GM23338 (cell line): ENCODE results near the gene RCOR1. TPM values are rescaled to one million over a fixed set of nuclear protein-coding genes. Genes with fewer than 3 reads are reported as not detected.

ENCODE experiments used
- ATAC-seq: fragments of 200-7000 bp; cut with Tn5 transposase; 3 replicates; pipeline ENCODE4 v1.9.1; 2020
- DNase-seq: peaks from one replicate; pipeline ENCODE4 v3.0.0-alpha.2; 2015; ENCODE audit warnings: low spot score
- H2AFZ ChIP-seq: fragments of 200-600 bp; sonication (generic); 2 replicates; pipeline ENCODE4 v1.8.0; 2016; ENCODE audit warnings: antibody characterized with exemption, mild to moderate bottlenecking, moderate library complexity
- H3F3A ChIP-seq: fragments of 200-600 bp; sonication (generic); replicated peaks from 2 replicates; pipeline ENCODE4 v1.8.0; 2017; ENCODE audit warnings: antibody characterized with exemption, mixed run types, low read depth
- H3K27ac ChIP-seq: fragments of 200-600 bp; sonication (generic); 2 replicates; pipeline ENCODE4 v1.6.1; 2016; ENCODE audit warnings: low read depth
- H3K27me3 ChIP-seq: fragments of 200-600 bp; sonication (generic); 2 replicates; pipeline ENCODE4 v1.8.0; 2016; ENCODE audit warnings: mild to moderate bottlenecking, mixed run types, moderate library complexity; ENCODE audit not compliant: insufficient read depth
- H3K36me3 ChIP-seq: fragments of 200-600 bp; sonication (generic); 2 replicates; pipeline ENCODE4 v1.8.0; 2016; ENCODE audit warnings: mild to moderate bottlenecking; ENCODE audit not compliant: insufficient read depth
- H3K4me1 ChIP-seq: fragments of 200-600 bp; sonication (generic); 2 replicates; pipeline ENCODE4 v1.8.0; 2016; ENCODE audit warnings: mild to moderate bottlenecking, moderate library complexity; ENCODE audit not compliant: insufficient read depth
- H3K4me2 ChIP-seq: fragments of 200-600 bp; sonication (generic); 2 replicates; pipeline ENCODE4 v1.7.1; 2017; ENCODE audit warnings: mixed run types
- H3K4me3 ChIP-seq: fragments of 200-600 bp; sonication (generic); 2 replicates; pipeline ENCODE4 v1.6.1; 2016; ENCODE audit warnings: mixed run types
- H3K79me2 ChIP-seq: fragments of 200-600 bp; sonication (generic); replicated peaks from 2 replicates; pipeline ENCODE4 v1.8.0; 2017; ENCODE audit warnings: mild to moderate bottlenecking; ENCODE audit not compliant: insufficient read depth
- H3K9me2 ChIP-seq: fragments of 200-600 bp; sonication (generic); 2 replicates; pipeline ENCODE4 v1.8.0; 2017; ENCODE audit not compliant: insufficient read depth
- H4K20me1 ChIP-seq: fragments of 200-600 bp; sonication (generic); replicated peaks from 2 replicates; pipeline ENCODE4 v1.8.0; 2017; ENCODE audit warnings: mild to moderate bottlenecking; ENCODE audit not compliant: insufficient read depth
- H3K27ac Mint-ChIP-seq: 2 replicates; pipeline ENCODE4 v1.8.0; 2020; ENCODE audit warnings: inconsistent platforms, mild to moderate bottlenecking, moderate library complexity, mixed read lengths
- H3K27me3 Mint-ChIP-seq: 3 replicates; pipeline ENCODE4 v1.8.0; 2022; ENCODE audit warnings: low read depth, mild to moderate bottlenecking, moderate library complexity, mixed read lengths, inconsistent platforms; ENCODE audit not compliant: insufficient read depth, poor library complexity
- H3K36me3 Mint-ChIP-seq: 3 replicates; pipeline ENCODE4 v1.8.0; 2021; ENCODE audit warnings: low read depth, mild to moderate bottlenecking, inconsistent platforms, moderate library complexity, mixed read lengths
- H3K4me1 Mint-ChIP-seq: 3 replicates; pipeline ENCODE4 v1.8.0; 2020; ENCODE audit warnings: mild to moderate bottlenecking, inconsistent platforms, mixed read lengths
- H3K4me3 Mint-ChIP-seq: 3 replicates; pipeline ENCODE4 v1.8.0; 2021; ENCODE audit warnings: moderate library complexity, mild to moderate bottlenecking, inconsistent platforms, mixed read lengths
- H3K9me3 Mint-ChIP-seq: 3 replicates; pipeline ENCODE4 v1.8.0; 2020; ENCODE audit warnings: moderate library complexity, mild to moderate bottlenecking, inconsistent platforms, mixed read lengths
- CREB1 ChIP-seq: fragments of 250-450 bp; sonication (Bioruptor Pico); IDR thresholded peaks from 2 replicates; pipeline ENCODE4 v1.5.0; 2020; ENCODE audit warnings: low read depth, mild to moderate bottlenecking, moderate library complexity
- EZH2 ChIP-seq: fragments of 200-600 bp; sonication (generic); IDR thresholded peaks from one replicate; pipeline ENCODE4 v1.8.0; 2017; ENCODE audit warnings: antibody characterized with exemption, mild to moderate bottlenecking, low read depth; ENCODE audit not compliant: unreplicated experiment
- EZH2phosphoT487 ChIP-seq: fragments of 200-600 bp; sonication (generic); IDR thresholded peaks from one replicate; pipeline ENCODE4 v1.8.1; 2018; ENCODE audit warnings: antibody characterized with exemption; ENCODE audit not compliant: unreplicated experiment
- JUNB ChIP-seq: IDR thresholded peaks from one replicate; pipeline ENCODE4 v1.6.1; 2016; ENCODE audit warnings: antibody characterized with exemption; ENCODE audit not compliant: unreplicated experiment
- NANOG ChIP-seq: IDR thresholded peaks from 2 replicates; pipeline ENCODE4 v1.6.1; 2016; ENCODE audit warnings: antibody characterized with exemption, borderline replicate concordance
- POLR2AphosphoS5 ChIP-seq: IDR thresholded peaks from 2 replicates; pipeline ENCODE4 v1.6.1; 2016; ENCODE audit warnings: antibody characterized with exemption, low read depth
- STAT1 ChIP-seq: IDR thresholded peaks from one replicate; pipeline ENCODE4 v1.6.1; 2016; ENCODE audit warnings: antibody characterized with exemption; ENCODE audit not compliant: unreplicated experiment
- ZNF114 ChIP-seq: fragments of 250-450 bp; sonication (Bioruptor Pico); IDR thresholded peaks from 2 replicates; pipeline ENCODE4 v1.5.0; 2020; ENCODE audit warnings: mild to moderate bottlenecking, moderate library complexity
- ZNF331 ChIP-seq: fragments of 250-450 bp; sonication (Bioruptor Pico); IDR thresholded peaks from 2 replicates; pipeline ENCODE4 v1.5.0; 2020; ENCODE audit warnings: low read depth, mild to moderate bottlenecking, moderate library complexity
- polyA plus RNA-seq: library from polyadenylated mRNA; unstranded; fragments of >200 nt; fragmentation: Nextera tagmentation; extraction: Ambion mirVana; gene quantifications from 2 replicates; pipeline ENCODE4 v1.2.1, GENCODE V29; 2016
- total RNA-seq: library from RNA; depleted of rRNA; stranded (reverse); fragments of >200 nt; shearing (Covaris generic); gene quantifications from 2 replicates; pipeline ENCODE4 v1.2.3, GENCODE V29; 2014
- TF ChIP-seq, protein P1 (sequence below): IDR thresholded peaks from one replicate; pipeline ENCODE4 v1.6.1; 2018; ENCODE audit warnings: antibody characterized with exemption; ENCODE audit not compliant: unreplicated experiment
- TF ChIP-seq, protein P2 (sequence below): fragments of 250-450 bp; sonication (Bioruptor Pico); IDR thresholded peaks from 2 replicates; pipeline ENCODE4 v1.5.0; 2020; ENCODE audit warnings: mild to moderate bottlenecking, moderate library complexity
- TF ChIP-seq, protein P3 (sequence below), 2 experiments: fragments of 200-600 bp in 1 of 2; sonication (generic) in 1 of 2; conservative IDR thresholded peaks; 2 replicates each; pipeline versions ENCODE4 v1.5.1 to v1.6.1; 2016 to 2017; ENCODE audit warnings: antibody characterized with exemption in 2 of 2, low read depth in 2 of 2, mild to moderate bottlenecking in 2 of 2, moderate library complexity in 1 of 2
- TF ChIP-seq, protein P4 (sequence below): IDR thresholded peaks from 2 replicates; pipeline ENCODE4 v1.6.1; 2016; ENCODE audit warnings: antibody characterized with exemption

The RCOR1 gene
- total and polyA plus RNA-seq, 2 experiments from 2014 or later, result 7.6 to 26.1 TPM

DNA sequence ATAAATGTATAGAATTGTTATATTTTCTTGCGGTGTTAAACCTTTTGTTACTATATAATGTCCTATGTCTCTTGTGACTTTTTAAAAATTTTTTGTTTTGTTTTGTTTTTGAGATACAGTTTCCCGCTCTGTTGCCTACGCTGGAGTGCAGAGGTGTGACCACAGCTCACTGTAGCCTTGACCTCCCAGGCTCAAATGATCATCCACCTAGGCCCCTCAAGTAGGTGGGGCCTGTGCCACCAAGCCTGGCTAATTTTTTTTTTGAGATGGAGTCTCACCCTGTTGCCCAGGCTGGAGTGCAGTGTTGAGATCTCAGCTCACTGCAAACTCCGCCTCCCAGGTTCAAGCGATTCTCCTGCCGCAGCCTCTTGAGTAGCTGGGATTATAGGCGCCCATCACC is 26.5 kb upstream of the RCOR1 start:
- no peaks in the 10 kb centered on the region for H4K20me1 ChIP-seq
- H3K27ac ChIP-seq, result no peak overlapping the region
- H3K4me3 Mint-ChIP-seq, result no peak overlapping the region
- H3K4me1 ChIP-seq, result peaks cover 10% of the 10 kb centered on the region
- peaks cover 4% of the 10 kb centered on the region; the same call in 1 of the 2 replicates for H3K36me3 ChIP-seq
- peaks cover 9% of the 10 kb centered on the region for H3K27me3 Mint-ChIP-seq
- DNase-seq (no peak), ATAC-seq (no peak)
- TF ChIP-seq EZH2phosphoT487 (no peak), NANOG (no peak), ZNF331 (no peak), JUNB (no peak), ZNF114 (CRISPR knock-in tag) (no peak), CREB1 (CRISPR knock-in tag) (no peak), EZH2 (no peak), STAT1 (no peak), POLR2AphosphoS5 (no peak)
- TF ChIP-seq, protein P1, sequence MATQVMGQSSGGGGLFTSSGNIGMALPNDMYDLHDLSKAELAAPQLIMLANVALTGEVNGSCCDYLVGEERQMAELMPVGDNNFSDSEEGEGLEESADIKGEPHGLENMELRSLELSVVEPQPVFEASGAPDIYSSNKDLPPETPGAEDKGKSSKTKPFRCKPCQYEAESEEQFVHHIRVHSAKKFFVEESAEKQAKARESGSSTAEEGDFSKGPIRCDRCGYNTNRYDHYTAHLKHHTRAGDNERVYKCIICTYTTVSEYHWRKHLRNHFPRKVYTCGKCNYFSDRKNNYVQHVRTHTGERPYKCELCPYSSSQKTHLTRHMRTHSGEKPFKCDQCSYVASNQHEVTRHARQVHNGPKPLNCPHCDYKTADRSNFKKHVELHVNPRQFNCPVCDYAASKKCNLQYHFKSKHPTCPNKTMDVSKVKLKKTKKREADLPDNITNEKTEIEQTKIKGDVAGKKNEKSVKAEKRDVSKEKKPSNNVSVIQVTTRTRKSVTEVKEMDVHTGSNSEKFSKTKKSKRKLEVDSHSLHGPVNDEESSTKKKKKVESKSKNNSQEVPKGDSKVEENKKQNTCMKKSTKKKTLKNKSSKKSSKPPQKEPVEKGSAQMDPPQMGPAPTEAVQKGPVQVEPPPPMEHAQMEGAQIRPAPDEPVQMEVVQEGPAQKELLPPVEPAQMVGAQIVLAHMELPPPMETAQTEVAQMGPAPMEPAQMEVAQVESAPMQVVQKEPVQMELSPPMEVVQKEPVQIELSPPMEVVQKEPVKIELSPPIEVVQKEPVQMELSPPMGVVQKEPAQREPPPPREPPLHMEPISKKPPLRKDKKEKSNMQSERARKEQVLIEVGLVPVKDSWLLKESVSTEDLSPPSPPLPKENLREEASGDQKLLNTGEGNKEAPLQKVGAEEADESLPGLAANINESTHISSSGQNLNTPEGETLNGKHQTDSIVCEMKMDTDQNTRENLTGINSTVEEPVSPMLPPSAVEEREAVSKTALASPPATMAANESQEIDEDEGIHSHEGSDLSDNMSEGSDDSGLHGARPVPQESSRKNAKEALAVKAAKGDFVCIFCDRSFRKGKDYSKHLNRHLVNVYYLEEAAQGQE, result no peak
- TF ChIP-seq, protein P2, sequence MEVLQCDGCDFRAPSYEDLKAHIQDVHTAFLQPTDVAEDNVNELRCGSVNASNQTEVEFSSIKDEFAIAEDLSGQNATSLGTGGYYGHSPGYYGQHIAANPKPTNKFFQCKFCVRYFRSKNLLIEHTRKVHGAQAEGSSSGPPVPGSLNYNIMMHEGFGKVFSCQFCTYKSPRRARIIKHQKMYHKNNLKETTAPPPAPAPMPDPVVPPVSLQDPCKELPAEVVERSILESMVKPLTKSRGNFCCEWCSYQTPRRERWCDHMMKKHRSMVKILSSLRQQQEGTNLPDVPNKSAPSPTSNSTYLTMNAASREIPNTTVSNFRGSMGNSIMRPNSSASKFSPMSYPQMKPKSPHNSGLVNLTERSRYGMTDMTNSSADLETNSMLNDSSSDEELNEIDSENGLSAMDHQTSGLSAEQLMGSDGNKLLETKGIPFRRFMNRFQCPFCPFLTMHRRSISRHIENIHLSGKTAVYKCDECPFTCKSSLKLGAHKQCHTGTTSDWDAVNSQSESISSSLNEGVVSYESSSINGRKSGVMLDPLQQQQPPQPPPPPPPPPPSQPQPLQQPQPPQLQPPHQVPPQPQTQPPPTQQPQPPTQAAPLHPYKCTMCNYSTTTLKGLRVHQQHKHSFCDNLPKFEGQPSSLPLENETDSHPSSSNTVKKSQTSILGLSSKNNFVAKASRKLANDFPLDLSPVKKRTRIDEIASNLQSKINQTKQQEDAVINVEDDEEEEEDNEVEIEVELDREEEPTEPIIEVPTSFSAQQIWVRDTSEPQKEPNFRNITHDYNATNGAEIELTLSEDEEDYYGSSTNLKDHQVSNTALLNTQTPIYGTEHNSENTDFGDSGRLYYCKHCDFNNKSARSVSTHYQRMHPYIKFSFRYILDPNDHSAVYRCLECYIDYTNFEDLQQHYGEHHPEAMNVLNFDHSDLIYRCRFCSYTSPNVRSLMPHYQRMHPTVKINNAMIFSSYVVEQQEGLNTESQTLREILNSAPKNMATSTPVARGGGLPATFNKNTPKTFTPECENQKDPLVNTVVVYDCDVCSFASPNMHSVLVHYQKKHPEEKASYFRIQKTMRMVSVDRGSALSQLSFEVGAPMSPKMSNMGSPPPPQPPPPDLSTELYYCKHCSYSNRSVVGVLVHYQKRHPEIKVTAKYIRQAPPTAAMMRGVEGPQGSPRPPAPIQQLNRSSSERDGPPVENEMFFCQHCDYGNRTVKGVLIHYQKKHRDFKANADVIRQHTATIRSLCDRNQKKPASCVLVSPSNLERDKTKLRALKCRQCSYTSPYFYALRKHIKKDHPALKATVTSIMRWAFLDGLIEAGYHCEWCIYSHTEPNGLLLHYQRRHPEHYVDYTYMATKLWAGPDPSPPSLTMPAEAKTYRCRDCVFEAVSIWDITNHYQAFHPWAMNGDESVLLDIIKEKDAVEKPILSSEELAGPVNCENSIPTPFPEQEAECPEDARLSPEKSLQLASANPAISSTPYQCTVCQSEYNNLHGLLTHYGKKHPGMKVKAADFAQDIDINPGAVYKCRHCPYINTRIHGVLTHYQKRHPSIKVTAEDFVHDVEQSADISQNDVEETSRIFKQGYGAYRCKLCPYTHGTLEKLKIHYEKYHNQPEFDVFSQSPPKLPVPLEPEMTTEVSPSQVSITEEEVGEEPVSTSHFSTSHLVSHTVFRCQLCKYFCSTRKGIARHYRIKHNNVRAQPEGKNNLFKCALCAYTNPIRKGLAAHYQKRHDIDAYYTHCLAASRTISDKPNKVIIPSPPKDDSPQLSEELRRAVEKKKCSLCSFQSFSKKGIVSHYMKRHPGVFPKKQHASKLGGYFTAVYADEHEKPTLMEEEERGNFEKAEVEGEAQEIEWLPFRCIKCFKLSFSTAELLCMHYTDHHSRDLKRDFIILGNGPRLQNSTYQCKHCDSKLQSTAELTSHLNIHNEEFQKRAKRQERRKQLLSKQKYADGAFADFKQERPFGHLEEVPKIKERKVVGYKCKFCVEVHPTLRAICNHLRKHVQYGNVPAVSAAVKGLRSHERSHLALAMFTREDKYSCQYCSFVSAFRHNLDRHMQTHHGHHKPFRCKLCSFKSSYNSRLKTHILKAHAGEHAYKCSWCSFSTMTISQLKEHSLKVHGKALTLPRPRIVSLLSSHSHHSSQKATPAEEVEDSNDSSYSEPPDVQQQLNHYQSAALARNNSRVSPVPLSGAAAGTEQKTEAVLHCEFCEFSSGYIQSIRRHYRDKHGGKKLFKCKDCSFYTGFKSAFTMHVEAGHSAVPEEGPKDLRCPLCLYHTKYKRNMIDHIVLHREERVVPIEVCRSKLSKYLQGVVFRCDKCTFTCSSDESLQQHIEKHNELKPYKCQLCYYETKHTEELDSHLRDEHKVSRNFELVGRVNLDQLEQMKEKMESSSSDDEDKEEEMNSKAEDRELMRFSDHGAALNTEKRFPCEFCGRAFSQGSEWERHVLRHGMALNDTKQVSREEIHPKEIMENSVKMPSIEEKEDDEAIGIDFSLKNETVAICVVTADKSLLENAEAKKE (CRISPR knock-in tag), result no peak
- TF ChIP-seq, protein P3, sequence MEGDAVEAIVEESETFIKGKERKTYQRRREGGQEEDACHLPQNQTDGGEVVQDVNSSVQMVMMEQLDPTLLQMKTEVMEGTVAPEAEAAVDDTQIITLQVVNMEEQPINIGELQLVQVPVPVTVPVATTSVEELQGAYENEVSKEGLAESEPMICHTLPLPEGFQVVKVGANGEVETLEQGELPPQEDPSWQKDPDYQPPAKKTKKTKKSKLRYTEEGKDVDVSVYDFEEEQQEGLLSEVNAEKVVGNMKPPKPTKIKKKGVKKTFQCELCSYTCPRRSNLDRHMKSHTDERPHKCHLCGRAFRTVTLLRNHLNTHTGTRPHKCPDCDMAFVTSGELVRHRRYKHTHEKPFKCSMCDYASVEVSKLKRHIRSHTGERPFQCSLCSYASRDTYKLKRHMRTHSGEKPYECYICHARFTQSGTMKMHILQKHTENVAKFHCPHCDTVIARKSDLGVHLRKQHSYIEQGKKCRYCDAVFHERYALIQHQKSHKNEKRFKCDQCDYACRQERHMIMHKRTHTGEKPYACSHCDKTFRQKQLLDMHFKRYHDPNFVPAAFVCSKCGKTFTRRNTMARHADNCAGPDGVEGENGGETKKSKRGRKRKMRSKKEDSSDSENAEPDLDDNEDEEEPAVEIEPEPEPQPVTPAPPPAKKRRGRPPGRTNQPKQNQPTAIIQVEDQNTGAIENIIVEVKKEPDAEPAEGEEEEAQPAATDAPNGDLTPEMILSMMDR (conservative IDR thresholded peaks at IDR 0.05; ENCODE audit: low read depth in 2 of 2), result no peak
- TF ChIP-seq, protein P4, sequence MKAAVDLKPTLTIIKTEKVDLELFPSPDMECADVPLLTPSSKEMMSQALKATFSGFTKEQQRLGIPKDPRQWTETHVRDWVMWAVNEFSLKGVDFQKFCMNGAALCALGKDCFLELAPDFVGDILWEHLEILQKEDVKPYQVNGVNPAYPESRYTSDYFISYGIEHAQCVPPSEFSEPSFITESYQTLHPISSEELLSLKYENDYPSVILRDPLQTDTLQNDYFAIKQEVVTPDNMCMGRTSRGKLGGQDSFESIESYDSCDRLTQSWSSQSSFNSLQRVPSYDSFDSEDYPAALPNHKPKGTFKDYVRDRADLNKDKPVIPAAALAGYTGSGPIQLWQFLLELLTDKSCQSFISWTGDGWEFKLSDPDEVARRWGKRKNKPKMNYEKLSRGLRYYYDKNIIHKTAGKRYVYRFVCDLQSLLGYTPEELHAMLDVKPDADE, result no peak
- no peaks in the 10 kb centered on the region for H3K9me2 ChIP-seq
- H3K79me2 ChIP-seq, result no peaks in the 10 kb centered on the region
- H3K27me3 ChIP-seq, result no peaks in the 10 kb centered on the region
- H3K9me3 Mint-ChIP-seq, result peaks cover 13% of the 10 kb centered on the region; the same call in 2 of the 3 replicates
- no peak overlapping the region for H3K4me2 ChIP-seq
- H3F3A ChIP-seq, result no peaks in the 10 kb centered on the region
- no peak overlapping the region for H2AFZ ChIP-seq
- peaks cover 3% of the 10 kb centered on the region; the same call in 1 of the 3 replicates for H3K36me3 Mint-ChIP-seq
- peaks cover 16% of the 10 kb centered on the region for H3K4me1 Mint-ChIP-seq
- no peak overlapping the region for H3K27ac Mint-ChIP-seq
- no peak overlapping the region for H3K4me3 ChIP-seq
